Measurements from ENCODE around the gene RASL10B.

The RASL10B gene

GRCh38 chr17:35766489-35766877 is 35.0 kb downstream of the RASL10B start:
- DNase-seq = no peak

DNA sequence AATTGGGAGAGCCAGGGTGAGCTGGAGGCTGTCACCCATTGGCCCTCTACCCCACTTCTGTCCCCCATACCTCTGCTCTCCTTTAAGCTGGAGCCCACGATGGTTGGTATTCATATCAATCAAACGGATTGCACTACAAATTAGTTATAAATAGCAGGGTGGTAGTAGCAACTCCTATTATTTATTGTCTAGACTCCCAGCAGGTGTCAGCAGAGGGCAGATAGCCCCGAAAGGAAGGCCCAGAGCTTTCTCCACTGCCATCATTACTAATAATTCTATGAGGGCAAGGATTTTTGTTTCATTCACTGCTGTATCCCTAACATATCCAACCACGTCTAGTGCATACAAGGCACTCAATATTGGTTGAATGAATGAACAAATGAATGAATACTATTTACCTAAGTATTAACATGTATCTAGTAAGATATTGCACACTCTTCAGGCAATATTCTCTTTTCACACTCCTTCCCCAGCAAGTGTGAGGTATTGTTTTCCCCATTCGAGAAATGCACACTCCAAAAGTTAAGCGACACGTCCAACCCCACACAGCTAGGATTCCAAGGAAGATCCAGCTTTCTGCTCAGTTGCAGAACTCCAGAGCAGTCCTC is 35.6 kb downstream of the RASL10B start:
- DNase-seq = no peak

DNA sequence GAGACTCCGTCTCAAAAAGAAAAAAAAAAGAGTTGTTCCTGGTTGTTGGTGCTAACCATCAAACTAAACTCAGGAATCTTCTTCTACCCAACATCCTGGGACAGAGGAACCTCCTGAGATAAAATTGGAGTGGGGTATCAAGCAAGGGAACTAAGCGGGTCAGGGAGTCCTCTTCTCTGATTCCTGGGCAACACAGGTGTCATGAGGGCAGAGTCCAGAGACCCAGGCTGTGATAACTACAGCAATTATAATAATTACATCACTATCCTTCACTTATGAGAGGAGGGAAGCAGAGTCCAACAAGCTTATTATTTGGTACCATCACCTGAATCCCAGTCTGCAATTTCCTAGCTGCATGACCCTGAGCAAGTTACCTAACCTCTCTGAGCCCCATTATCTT is 37.4 kb downstream of the RASL10B start:
- DNase-seq = no peak

GRCh38 chr17:35769895-35770486 is 38.6 kb downstream of the RASL10B start:
- no peak for DNase-seq

GRCh38 chr17:35773129-35773528 is 41.7 kb downstream of the RASL10B start:
- DNase-seq = no peak

DNA sequence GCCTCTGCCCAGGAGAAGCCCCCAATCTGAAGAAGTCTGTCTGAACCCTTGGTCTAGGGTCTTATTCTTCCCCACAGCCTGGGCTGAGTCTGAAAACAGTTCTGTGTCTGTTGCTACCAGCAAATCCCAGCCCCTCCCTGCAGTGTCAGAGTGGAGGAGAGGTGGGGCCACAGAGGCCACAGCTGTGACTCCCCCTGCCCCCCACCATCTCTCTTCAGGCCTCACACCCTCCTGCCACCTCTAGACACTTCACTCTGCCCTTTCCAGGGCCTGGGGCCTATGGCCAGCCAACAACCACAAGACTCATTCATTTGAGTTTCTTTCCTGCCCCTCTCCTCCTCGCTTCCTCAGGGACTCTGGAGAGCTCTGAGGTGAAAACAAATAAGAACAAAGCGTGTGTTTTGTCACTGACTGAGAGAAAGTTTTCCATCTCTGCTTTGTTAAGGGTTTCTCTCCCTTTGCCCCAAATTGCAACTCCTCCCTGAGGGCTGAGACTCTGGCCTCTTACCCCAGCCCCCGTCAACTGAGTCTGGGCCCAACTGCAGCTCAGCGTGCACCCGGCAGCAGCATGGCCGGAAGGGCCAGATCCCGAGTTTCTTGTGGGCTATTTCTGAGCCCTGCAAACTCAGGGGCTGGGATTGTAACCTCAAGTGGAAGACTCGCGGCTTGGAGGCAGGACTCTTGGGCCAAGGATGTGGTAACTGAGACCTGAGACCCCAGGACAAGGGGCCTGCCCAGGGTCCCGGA is 42.4 kb downstream of the RASL10B start:
- DNase-seq = no peak

DNA sequence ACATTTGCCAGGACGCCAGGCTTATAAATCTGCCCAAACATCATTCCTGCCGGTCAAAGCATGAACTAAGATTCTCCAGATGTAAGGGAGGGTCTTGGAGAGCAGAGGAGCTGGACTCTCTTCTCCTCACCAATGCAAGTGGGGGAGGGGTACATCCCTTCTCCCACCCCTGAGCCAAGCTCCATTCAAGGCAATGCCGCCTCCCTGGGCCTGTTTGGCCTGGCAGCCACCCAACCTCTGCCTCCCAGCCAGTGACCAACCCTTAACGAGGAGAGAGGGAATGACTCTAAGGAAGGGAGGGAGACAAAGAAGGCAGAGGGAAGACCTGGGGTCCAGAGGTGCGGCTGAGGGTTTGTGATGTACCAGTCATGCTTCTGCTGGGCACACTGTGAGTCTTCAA is 43.1 kb downstream of the RASL10B start:
- DNase-seq = no peak

DNA sequence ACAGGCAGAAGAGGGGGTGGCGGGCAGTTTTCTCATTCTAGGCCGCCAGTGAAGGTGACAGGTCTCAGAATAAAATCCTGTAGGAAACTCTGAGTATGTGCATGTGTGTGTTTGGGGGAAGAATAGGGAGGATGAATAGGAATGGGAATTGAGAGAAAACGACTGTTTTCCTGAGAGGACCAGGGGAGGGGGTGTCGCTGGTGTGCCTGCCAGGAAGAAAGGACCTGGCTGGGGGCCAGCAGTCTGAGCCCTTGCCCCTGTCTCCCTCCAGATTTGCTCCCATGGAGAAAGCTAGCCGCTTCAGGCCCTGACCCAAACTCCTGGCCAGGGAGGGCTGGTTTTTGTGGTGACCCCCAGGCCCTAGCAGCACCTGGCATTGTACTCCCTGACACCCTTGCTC is 43.6 kb downstream of the RASL10B start:
- DNase-seq = no peak

DNA sequence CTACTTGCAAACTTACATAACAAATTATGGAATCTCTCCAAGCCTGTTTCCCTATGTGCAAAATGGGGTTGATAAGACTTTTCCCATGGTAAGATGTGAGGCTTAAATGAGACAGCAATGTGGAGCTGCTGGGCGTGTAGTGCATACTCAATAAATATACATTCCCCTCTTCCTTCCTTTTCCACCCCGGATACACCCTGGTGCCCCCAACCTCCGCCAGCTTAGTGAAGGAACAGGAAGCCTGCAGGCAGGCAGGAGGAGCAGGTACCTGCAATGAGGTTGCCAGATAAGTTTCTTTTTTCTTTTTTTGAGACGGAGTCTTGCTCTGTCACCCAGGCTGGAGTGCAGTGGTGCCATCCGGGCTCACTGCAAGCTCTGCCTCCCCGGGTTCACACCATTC is 44.1 kb downstream of the RASL10B start:
- DNase-seq = no peak

DNA sequence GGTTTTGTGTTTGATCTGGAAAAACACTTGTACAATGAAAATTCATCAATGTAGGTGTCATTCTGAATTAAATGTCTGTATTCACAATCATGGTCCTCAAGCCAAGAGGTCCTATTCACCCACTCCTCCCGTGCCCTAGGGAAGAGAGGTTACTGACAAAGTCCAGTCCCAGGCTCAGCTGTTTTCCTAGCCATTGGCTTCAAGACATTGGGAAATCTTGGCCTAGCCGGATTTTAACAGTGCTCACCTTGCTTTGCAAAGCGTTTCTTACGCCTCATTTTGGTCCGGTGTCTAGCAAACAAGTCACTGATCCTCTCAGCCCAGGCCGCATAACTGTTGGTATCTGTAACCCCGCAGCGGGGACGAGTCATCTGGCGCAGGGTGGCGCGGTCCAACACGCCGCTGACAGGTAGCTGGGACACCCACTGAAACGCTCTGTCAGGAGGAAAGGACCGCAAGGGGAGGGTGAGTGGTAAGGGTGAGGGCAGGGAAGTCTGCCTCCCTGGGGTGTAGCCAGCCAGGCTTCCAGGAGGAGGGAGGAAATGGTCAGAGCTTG is 47.3 kb downstream of the RASL10B start:
- no peak for DNase-seq

- no peak for DNase-seq
These were observed 49.5 kb downstream of the RASL10B start for GRCh38 chr17:35780950-35781349.

- no peak for DNase-seq
These were observed 53.5 kb downstream of the RASL10B start for GRCh38 chr17:35784895-35785294.

- no peak for DNase-seq
These were observed 55.5 kb downstream of the RASL10B start for GRCh38 chr17:35786941-35787432.

DNA sequence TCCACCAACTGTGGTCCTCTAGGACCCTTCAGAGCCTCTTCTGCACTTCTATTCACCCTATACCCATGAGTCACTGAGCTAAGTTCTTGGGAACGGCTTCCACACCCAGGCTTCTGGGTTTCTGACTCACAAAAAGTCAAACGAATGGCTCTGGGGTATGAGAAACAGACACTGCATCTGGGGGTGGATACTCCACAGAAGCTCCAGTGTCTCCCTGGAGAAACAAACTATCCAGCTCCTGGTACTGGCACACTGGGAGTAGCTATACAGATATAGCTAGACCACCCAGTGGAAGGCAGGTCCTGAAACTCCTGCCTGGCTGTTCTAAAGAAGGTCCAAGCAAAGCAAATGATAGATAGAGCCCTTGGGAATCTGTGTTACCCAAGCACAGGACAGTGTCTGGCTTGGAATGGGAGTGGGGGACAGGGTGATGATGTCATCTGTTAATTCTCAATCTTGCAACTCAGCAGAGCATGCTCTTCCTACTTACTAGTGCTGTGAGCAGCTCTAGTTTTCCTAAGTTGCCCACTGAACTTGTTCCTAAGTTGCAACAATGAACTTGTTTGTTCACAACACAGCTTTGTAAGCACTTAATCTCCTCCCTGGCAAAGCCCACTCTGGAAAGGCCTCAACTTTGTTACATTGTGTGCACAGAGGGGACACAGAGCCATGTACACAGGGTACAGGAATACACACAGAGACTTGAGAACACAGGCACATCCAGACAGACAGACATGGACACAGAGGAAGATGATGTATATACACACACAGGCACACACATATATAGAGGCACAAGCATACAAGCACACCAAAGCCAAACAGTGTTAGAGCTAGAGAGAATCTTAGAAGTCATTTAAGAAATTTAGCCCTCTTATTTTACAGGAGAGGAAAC is 57.3 kb downstream of the RASL10B start:
- DNase-seq = no peak

- no peak for DNase-seq
These were observed 59.4 kb downstream of the RASL10B start for GRCh38 chr17:35790841-35791240.

DNA sequence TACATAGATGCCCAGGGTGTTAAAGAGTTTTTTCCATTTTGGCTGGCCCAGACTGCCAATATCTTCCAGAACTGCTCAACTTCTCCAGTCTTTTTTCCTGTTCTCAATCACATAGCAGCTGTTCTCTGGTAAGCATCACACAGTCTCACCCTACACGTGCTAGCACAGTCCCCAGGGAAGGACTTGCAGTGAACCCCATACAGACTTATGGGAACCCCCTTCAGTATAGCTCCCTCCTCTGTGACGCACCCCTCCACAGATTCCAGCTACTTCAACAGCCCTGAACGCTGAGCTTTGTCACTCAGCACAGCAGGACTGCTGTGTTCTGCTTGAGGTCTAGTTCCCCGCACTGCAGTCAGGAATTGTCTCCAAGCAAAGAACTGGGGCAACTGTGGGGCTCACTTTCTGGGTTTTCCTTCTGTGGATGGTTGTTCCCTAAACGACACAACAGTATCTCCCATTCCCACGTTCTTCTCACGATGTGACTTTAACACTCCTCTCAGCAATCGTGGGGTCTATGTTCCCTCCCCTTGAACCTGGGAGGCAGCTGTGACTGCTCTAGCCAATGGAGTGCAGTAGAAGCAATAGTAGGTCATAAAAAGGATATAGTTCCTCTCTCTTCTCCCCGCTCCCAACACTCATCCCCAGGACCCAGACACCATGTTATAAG is 60.4 kb downstream of the RASL10B start:
- no peak for DNase-seq

Measured in NCI-H187 (cell line).